H9 (cell line): ENCODE measurements around the gene WBP1L. TPM values are rescaled to one million over a fixed set of nuclear protein-coding genes. Genes with fewer than 3 reads are reported as not detected.

ENCODE experiments used
- DNase-seq: peaks from one replicate; pipeline ENCODE4 v3.0.0-alpha.2; 2017
- H2AFZ ChIP-seq: one replicate; pipeline ENCODE4 v1.6.1; 2013; ENCODE audit warnings: mild to moderate bottlenecking, low read length, control low read depth, moderate library complexity
- H2AK5ac ChIP-seq: 2 replicates; pipeline ENCODE4 v1.6.1; 2013; ENCODE audit warnings: low read length, control low read depth, mixed read lengths; ENCODE audit not compliant: insufficient read length
- H2BK120ac ChIP-seq: one replicate; pipeline ENCODE4 v1.6.1; 2013; ENCODE audit warnings: low read depth, mild to moderate bottlenecking, low read length, control low read depth, inconsistent platforms; ENCODE audit not compliant: poor library complexity, severe bottlenecking
- H2BK12ac ChIP-seq: 2 replicates; pipeline ENCODE4 v1.6.1; 2013; ENCODE audit warnings: low read length, control low read depth, mixed read lengths, low read depth; ENCODE audit not compliant: insufficient read length
- H2BK15ac ChIP-seq: 2 replicates; pipeline ENCODE4 v1.6.1; 2013; ENCODE audit warnings: low read depth, low read length, control low read depth
- H2BK20ac ChIP-seq: one replicate; pipeline ENCODE4 v1.6.1; 2013; ENCODE audit warnings: low read depth, mild to moderate bottlenecking, low read length, control low read depth, inconsistent platforms; ENCODE audit not compliant: poor library complexity, severe bottlenecking
- H2BK5ac ChIP-seq: 2 replicates; pipeline ENCODE4 v1.6.1; 2013; ENCODE audit warnings: low read length, control low read depth, mixed read lengths; ENCODE audit not compliant: insufficient read length
- H3K14ac ChIP-seq: 2 replicates; pipeline ENCODE4 v1.6.1; 2013; ENCODE audit warnings: low read length, control low read depth; ENCODE audit not compliant: insufficient read depth
- H3K18ac ChIP-seq: 2 replicates; pipeline ENCODE4 v1.6.1; 2013; ENCODE audit warnings: low read depth, mild to moderate bottlenecking, mixed read lengths, low read length, control low read depth; ENCODE audit not compliant: insufficient read length
- H3K23ac ChIP-seq: 2 replicates; pipeline ENCODE4 v1.6.1; 2013; ENCODE audit warnings: low read length, control low read depth, mixed read lengths, low read depth; ENCODE audit not compliant: insufficient read length
- H3K23me2 ChIP-seq: 2 replicates; pipeline ENCODE4 v1.6.1; 2013; ENCODE audit warnings: low read depth, mild to moderate bottlenecking, mixed read lengths, low read length, control low read depth; ENCODE audit not compliant: insufficient read length, poor library complexity, severe bottlenecking
- H3K27ac ChIP-seq: 2 replicates; pipeline ENCODE4 v1.5.1; 2013; ENCODE audit warnings: low read length, control low read depth, mixed read lengths, low read depth; ENCODE audit not compliant: insufficient read length
- H3K27me3 ChIP-seq: 2 replicates; pipeline ENCODE4 v1.6.1; 2013; ENCODE audit warnings: low read length, control low read depth, inconsistent platforms; ENCODE audit not compliant: insufficient read depth
- H3K4ac ChIP-seq: 2 replicates; pipeline ENCODE4 v1.6.1; 2013; ENCODE audit warnings: low read depth, mild to moderate bottlenecking, control low read depth, inconsistent platforms, low read length, moderate library complexity
- H3K4me1 ChIP-seq: 2 replicates; pipeline ENCODE4 v1.6.1; 2013; ENCODE audit warnings: low read length, control low read depth, inconsistent platforms; ENCODE audit not compliant: insufficient read depth
- H3K4me2 ChIP-seq: 2 replicates; pipeline ENCODE4 v1.6.1; 2013; ENCODE audit warnings: low read length, control low read depth, mixed read lengths; ENCODE audit not compliant: insufficient read length, insufficient read depth
- H3K56ac ChIP-seq: 2 replicates; pipeline ENCODE4 v1.6.1; 2013; ENCODE audit warnings: low read depth, mild to moderate bottlenecking, mixed read lengths, low read length, control low read depth; ENCODE audit not compliant: insufficient read length
- H3K79me1 ChIP-seq: 2 replicates; pipeline ENCODE4 v1.6.1; 2013; ENCODE audit warnings: low read depth, mild to moderate bottlenecking, moderate library complexity, low read length, control low read depth, inconsistent platforms; ENCODE audit not compliant: insufficient read depth, poor library complexity, severe bottlenecking
- H3K79me2 ChIP-seq: 2 replicates; pipeline ENCODE4 v1.6.1; 2013; ENCODE audit warnings: low read length, control low read depth, inconsistent platforms; ENCODE audit not compliant: insufficient read depth
- H3K9ac ChIP-seq: 2 replicates; pipeline ENCODE4 v1.6.1; 2013; ENCODE audit warnings: low read length, control low read depth, mixed read lengths; ENCODE audit not compliant: insufficient read length; ENCODE audit errors: extremely low read depth
- H3K9me3 ChIP-seq: one replicate; pipeline ENCODE4 v1.6.1; 2013; ENCODE audit warnings: low read depth, low read length, inconsistent platforms; ENCODE audit not compliant: control insufficient read depth
- H3T11ph ChIP-seq: one replicate; pipeline ENCODE4 v1.6.1; 2013; ENCODE audit warnings: mild to moderate bottlenecking, low read length, control low read depth, inconsistent platforms
- H4K20me1 ChIP-seq: one replicate; pipeline ENCODE4 v1.6.1; 2013; ENCODE audit not compliant: control insufficient read depth, insufficient read length, insufficient read depth
- H4K5ac ChIP-seq: 2 replicates; pipeline ENCODE4 v1.6.1; 2013; ENCODE audit warnings: low read depth, mild to moderate bottlenecking, mixed read lengths, low read length, control low read depth; ENCODE audit not compliant: insufficient read length
- H4K8ac ChIP-seq: replicated peaks from 2 replicates; pipeline ENCODE4 v1.6.1; 2013; ENCODE audit warnings: low read length, control low read depth, mixed read lengths, low read depth; ENCODE audit not compliant: insufficient read length
- H4K91ac ChIP-seq: 2 replicates; pipeline ENCODE4 v1.6.1; 2013; ENCODE audit warnings: low read depth, mild to moderate bottlenecking, moderate library complexity, mixed read lengths, low read length, control low read depth; ENCODE audit not compliant: insufficient read length
- H3K27ac Mint-ChIP-seq, 3 experiments: 2 replicates in 2 of 3; 3 replicates in 1 of 3; pipeline ENCODE4 v1.8.0; 2020 to 2021; ENCODE audit warnings: mixed read lengths in 3 of 3, mild to moderate bottlenecking in 1 of 3, moderate library complexity in 1 of 3
- H3K27me3 Mint-ChIP-seq: 2 replicates; pipeline ENCODE4 v1.8.0; 2021; ENCODE audit warnings: low read depth, mild to moderate bottlenecking, moderate library complexity, mixed read lengths
- H3K36me3 Mint-ChIP-seq, 3 experiments: 2 replicates in 2 of 3; 3 replicates in 1 of 3; pipeline ENCODE4 v1.8.0; 2020 to 2021; ENCODE audit warnings: low read depth in 3 of 3, mixed read lengths in 3 of 3; ENCODE audit not compliant: insufficient read depth in 1 of 3
- H3K4me1 Mint-ChIP-seq, 2 experiments: 2 replicates each; pipeline ENCODE4 v1.8.0; 2020; ENCODE audit warnings: mixed read lengths in 2 of 2
- H3K4me3 Mint-ChIP-seq, 2 experiments: 2 replicates in 1 of 2; 3 replicates in 1 of 2; pipeline ENCODE4 v1.8.0; 2020 to 2021; ENCODE audit warnings: mild to moderate bottlenecking in 2 of 2, mixed read lengths in 2 of 2, moderate library complexity in 1 of 2
- H3K9me3 Mint-ChIP-seq, 2 experiments: 2 replicates in 1 of 2; 3 replicates in 1 of 2; pipeline ENCODE4 v1.8.0; 2020; ENCODE audit warnings: mild to moderate bottlenecking in 2 of 2, mixed read lengths in 2 of 2, moderate library complexity in 1 of 2
- CTCF ChIP-seq: fragments of 200-600 bp; sonication (generic); conservative IDR thresholded peaks from 3 replicates; pipeline ENCODE4 v1.8.0; 2021; ENCODE audit warnings: antibody characterized with exemption, mild to moderate bottlenecking
- WGBS: extraction: QIAGEN DNeasy Blood & Tissue Kit; methylation state at CpG from one replicate; pipeline ENCODE4 v1.1.7; 2013; ENCODE audit warnings: missing lambda C conversion rate, low lambda C conversion rate, mixed read lengths; ENCODE audit not compliant: insufficient read length; ENCODE audit errors: extremely low coverage; 5-methylcytosine and 5-hydroxymethylcytosine counted together
- total RNA-seq: library from RNA; stranded (reverse); gene quantifications from 2 replicates; pipeline ENCODE4 v1.2.1, GENCODE V29; 2021

The WBP1L gene
- total RNA-seq, 1 experiment from 2014 or later: 23.8 TPM

GRCh38 chr10:102815790-102816549, 72.2 kb downstream of the WBP1L start:
- Histone ChIP-seq H3K4me1 (peaks cover 6% of the 10 kb centered on the region), H2AK5ac (no peak overlapping the region), H4K91ac (no peak overlapping the region), H3K79me2 (no peaks in the 10 kb centered on the region), H3K56ac (no peak overlapping the region), H2BK5ac (no peak overlapping the region), H2BK15ac (no peak overlapping the region), H3K9me3 (no peaks in the 10 kb centered on the region), H3K27ac (no peak overlapping the region), H4K20me1 (no peaks in the 10 kb centered on the region), H3K9ac (peak overlapping the region; percentile 3), H2BK12ac (no peak overlapping the region), H3K23ac (no peak overlapping the region), H2AFZ (no peak overlapping the region), H4K8ac (no peak overlapping the region), H3K14ac (no peak overlapping the region; the same call in 1 of the 2 replicates), H3K27me3 (no peaks in the 10 kb centered on the region), H3K79me1 (no peaks in the 10 kb centered on the region), H3K4me2 (no peak overlapping the region), H3K18ac (no peak overlapping the region), H3K4ac (no peak overlapping the region), H3K23me2 (no peaks in the 10 kb centered on the region), H2BK120ac (no peak overlapping the region), H2BK20ac (no peak overlapping the region), H4K5ac (no peak overlapping the region), H3T11ph (no peak overlapping the region)
- no peak for TF ChIP-seq CTCF
- Mint-ChIP-seq H3K9me3 (no peaks in the 10 kb centered on the region), H3K4me3 (no peak overlapping the region), H3K36me3 (peaks cover 0 to 29% (median 17%) of the 10 kb centered on the region in 3 experiments; a peak in 5 of 7 replicates), H3K4me1 (peaks cover 14 to 15% of the 10 kb centered on the region in 2 experiments), H3K27me3 (no peaks in the 10 kb centered on the region), H3K27ac (peak overlapping the region; percentile 60 to 90 (median 72))
- whole genome bisulfite sequencing: no CpG with 5 or more reads among the region's 12 CpGs
- no peak for DNase-seq
